Measurements from ENCODE around the gene LDLR. TPM values are rescaled to one million over a fixed set of nuclear protein-coding genes. Genes with fewer than 3 reads are reported as not detected.
"Not testable (repeated sequence)": the region's sequence is repeated elsewhere in the genome, so short reads cannot be mapped to it uniquely, and the experiment has no call there.

Gene LDLR
- total RNA-seq, 1 donor from 2014 or later: 121 TPM

GRCh38 chr19:11088506-11089253 lies 583 bp upstream of the LDLR start:
- Mint-ChIP-seq H3K27ac (ENCODE audit: unreplicated experiment) (peak overlapping the region; percentile 99), H3K4me3 (ENCODE audit: unreplicated experiment) (peak overlapping the region; percentile 91), H3K9me3 (ENCODE audit: low read depth) (no peaks in the 10 kb centered on the region), H3K4me1 (ENCODE audit: low read depth) (peaks cover 68% of the 10 kb centered on the region), H3K36me3 (ENCODE audit: low read depth) (no peaks in the 10 kb centered on the region), H3K27me3 (ENCODE audit: low read depth) (no peaks in the 10 kb centered on the region)
- TF ChIP-seq, protein P1, sequence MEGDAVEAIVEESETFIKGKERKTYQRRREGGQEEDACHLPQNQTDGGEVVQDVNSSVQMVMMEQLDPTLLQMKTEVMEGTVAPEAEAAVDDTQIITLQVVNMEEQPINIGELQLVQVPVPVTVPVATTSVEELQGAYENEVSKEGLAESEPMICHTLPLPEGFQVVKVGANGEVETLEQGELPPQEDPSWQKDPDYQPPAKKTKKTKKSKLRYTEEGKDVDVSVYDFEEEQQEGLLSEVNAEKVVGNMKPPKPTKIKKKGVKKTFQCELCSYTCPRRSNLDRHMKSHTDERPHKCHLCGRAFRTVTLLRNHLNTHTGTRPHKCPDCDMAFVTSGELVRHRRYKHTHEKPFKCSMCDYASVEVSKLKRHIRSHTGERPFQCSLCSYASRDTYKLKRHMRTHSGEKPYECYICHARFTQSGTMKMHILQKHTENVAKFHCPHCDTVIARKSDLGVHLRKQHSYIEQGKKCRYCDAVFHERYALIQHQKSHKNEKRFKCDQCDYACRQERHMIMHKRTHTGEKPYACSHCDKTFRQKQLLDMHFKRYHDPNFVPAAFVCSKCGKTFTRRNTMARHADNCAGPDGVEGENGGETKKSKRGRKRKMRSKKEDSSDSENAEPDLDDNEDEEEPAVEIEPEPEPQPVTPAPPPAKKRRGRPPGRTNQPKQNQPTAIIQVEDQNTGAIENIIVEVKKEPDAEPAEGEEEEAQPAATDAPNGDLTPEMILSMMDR (IDR thresholded peaks at IDR 0.05): no peak
- DNase-seq (ENCODE audit: low spot score): no peak

- not testable (repeated sequence) for H3K27me3 Mint-ChIP-seq (ENCODE audit: low read depth); H3K9me3 Mint-ChIP-seq (ENCODE audit: low read depth); H3K36me3 Mint-ChIP-seq (ENCODE audit: low read depth); DNase-seq (ENCODE audit: low spot score)
- Mint-ChIP-seq H3K27ac (ENCODE audit: unreplicated experiment) (peak overlapping the region; percentile 99), H3K4me3 (ENCODE audit: unreplicated experiment) (peak overlapping the region; percentile 91), H3K4me1 (ENCODE audit: low read depth) (peaks cover 67% of the 10 kb centered on the region)
Measured at GRCh38 chr19:11090014-11090263, 676 bp downstream of the LDLR start.

- DNase-seq (ENCODE audit: low spot score): peak; percentile 98
- Mint-ChIP-seq H3K9me3 (ENCODE audit: low read depth) (no peaks in the 10 kb centered on the region), H3K36me3 (ENCODE audit: low read depth) (peaks cover 6% of the 10 kb centered on the region), H3K4me3 (ENCODE audit: unreplicated experiment) (peak overlapping the region; percentile 91), H3K27me3 (ENCODE audit: low read depth) (no peaks in the 10 kb centered on the region), H3K27ac (ENCODE audit: unreplicated experiment) (peak overlapping the region; percentile 99), H3K4me1 (ENCODE audit: low read depth) (peaks cover 67% of the 10 kb centered on the region)
- TF ChIP-seq, protein P1 (IDR thresholded peaks at IDR 0.05): peak; percentile 41
Measured at GRCh38 chr19:11090264-11090996, 1.2 kb downstream of the LDLR start.

GRCh38 chr19:11090997-11091702 lies 1.9 kb downstream of the LDLR start:
- TF ChIP-seq, protein P1 (IDR thresholded peaks at IDR 0.05): no peak
- DNase-seq (ENCODE audit: low spot score): no peak
- H3K9me3 Mint-ChIP-seq (ENCODE audit: low read depth): no peaks in the 10 kb centered on the region
- peaks cover 6% of the 10 kb centered on the region for H3K36me3 Mint-ChIP-seq (ENCODE audit: low read depth)
- peaks cover 67% of the 10 kb centered on the region for H3K4me1 Mint-ChIP-seq (ENCODE audit: low read depth)
- H3K27me3 Mint-ChIP-seq (ENCODE audit: low read depth): no peaks in the 10 kb centered on the region
- H3K4me3 Mint-ChIP-seq (ENCODE audit: unreplicated experiment): peak overlapping the region; percentile 91
- H3K27ac Mint-ChIP-seq (ENCODE audit: unreplicated experiment): peak overlapping the region; percentile 98

- H3K4me1 Mint-ChIP-seq (ENCODE audit: low read depth): peaks cover 72% of the 10 kb centered on the region
- no peak for DNase-seq (ENCODE audit: low spot score)
- peak overlapping the region; percentile 98 for H3K27ac Mint-ChIP-seq (ENCODE audit: unreplicated experiment)
- TF ChIP-seq, protein P1 (IDR thresholded peaks at IDR 0.05): no peak
- no peaks in the 10 kb centered on the region for H3K9me3 Mint-ChIP-seq (ENCODE audit: low read depth)
- peaks cover 9% of the 10 kb centered on the region for H3K36me3 Mint-ChIP-seq (ENCODE audit: low read depth)
- H3K27me3 Mint-ChIP-seq (ENCODE audit: low read depth): no peaks in the 10 kb centered on the region
- peak overlapping the region; percentile 91 for H3K4me3 Mint-ChIP-seq (ENCODE audit: unreplicated experiment)
Measured at GRCh38 chr19:11091703-11092153, 2.5 kb downstream of the LDLR start.

Data from chondrocyte (in vitro differentiated cells).